Astrocyte of the spinal cord (primary cell): ENCODE data around the gene ECHDC3.
A peak's percentile ranks its signal among the peaks of the same experiment; 100 is the strongest.

Experiments
- DNase-seq: peaks from one replicate; pipeline ENCODE4 v3.0.0; 2011; ENCODE audit warnings: low read depth, low spot score
- H3K4me3 ChIP-seq: 2 replicates; pipeline ENCODE4 v1.5.1; 2011; ENCODE audit warnings: low read depth, mild to moderate bottlenecking, low read length, moderate library complexity
- in situ Hi-C: cut with HindIII; loops from 2 replicates; pipeline ENCODE4 v1.10.0; 2017; ENCODE audit warnings: low sequenced_read_pairs
- TF ChIP-seq, protein P1 (sequence below): IDR thresholded peaks from 2 replicates; pipeline ENCODE4 v1.5.1; 2012; ENCODE audit warnings: low read depth, mild to moderate bottlenecking, low read length, inconsistent platforms

Gene ECHDC3

DNA sequence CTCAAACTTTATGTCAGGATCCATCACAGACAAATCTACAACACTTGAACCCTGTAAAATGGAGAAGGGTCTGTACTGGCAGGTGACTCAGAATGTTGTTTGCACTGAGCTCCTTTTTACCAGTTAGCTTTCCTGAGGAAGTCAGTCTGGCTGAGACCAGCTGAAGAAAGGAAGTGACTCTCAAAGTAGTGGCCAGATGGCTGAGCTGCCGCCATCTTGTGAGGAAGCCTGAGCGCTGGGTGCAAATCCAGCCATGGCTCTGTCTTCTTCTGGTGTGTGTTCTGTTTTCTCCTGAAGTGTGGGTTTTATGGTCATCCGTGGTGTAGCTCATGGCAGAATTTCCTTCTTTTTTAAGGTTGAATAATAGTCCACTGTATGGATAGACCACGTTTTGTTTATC lies 25.5 kb upstream of the ECHDC3 start:
- no peak for DNase-seq
- H3K4me3 ChIP-seq = no peak overlapping the region
- TF ChIP-seq, protein P1, sequence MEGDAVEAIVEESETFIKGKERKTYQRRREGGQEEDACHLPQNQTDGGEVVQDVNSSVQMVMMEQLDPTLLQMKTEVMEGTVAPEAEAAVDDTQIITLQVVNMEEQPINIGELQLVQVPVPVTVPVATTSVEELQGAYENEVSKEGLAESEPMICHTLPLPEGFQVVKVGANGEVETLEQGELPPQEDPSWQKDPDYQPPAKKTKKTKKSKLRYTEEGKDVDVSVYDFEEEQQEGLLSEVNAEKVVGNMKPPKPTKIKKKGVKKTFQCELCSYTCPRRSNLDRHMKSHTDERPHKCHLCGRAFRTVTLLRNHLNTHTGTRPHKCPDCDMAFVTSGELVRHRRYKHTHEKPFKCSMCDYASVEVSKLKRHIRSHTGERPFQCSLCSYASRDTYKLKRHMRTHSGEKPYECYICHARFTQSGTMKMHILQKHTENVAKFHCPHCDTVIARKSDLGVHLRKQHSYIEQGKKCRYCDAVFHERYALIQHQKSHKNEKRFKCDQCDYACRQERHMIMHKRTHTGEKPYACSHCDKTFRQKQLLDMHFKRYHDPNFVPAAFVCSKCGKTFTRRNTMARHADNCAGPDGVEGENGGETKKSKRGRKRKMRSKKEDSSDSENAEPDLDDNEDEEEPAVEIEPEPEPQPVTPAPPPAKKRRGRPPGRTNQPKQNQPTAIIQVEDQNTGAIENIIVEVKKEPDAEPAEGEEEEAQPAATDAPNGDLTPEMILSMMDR = no peak
- in situ Hi-C loops = no loop called here

DNA sequence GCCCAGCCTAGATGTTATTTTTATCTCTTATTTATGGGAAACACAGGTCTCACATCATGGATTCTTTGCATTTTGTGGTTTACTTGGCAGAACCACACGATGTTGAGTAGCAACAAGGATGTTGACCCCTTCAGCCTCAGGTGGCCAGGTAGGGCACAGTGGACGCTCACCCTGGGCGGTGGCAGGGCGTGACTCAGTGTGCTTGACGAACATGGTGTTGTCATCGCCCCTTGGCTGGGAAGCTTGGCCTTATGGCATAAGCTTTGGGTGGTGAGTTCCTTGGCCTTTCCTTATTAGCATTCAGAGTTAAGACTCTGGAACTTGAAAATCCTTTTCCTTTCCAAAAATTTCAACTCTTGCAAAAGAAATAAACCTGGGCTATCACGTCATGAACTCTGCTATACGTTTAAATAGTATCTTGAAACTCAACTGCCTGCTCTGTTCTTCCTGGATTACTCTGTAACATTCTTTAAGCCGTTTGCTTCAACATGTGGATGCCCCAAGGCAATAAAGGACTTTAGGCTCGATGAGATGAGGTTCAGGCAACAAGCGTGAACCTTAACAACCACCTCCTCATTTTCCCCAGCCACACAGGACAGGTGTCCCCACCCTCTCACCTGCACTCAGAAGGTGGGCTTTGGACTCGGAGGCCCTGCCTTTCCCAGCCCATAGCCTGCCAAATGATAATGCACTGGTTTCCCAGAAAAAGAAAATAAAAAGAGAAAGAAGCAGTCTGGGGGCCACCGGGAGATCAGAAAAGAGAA lies 22.5 kb upstream of the ECHDC3 start:
- no peak for DNase-seq
- no peak overlapping the region for H3K4me3 ChIP-seq
- TF ChIP-seq, protein P1 = no peak
- in situ Hi-C loops = no loop called here

DNA sequence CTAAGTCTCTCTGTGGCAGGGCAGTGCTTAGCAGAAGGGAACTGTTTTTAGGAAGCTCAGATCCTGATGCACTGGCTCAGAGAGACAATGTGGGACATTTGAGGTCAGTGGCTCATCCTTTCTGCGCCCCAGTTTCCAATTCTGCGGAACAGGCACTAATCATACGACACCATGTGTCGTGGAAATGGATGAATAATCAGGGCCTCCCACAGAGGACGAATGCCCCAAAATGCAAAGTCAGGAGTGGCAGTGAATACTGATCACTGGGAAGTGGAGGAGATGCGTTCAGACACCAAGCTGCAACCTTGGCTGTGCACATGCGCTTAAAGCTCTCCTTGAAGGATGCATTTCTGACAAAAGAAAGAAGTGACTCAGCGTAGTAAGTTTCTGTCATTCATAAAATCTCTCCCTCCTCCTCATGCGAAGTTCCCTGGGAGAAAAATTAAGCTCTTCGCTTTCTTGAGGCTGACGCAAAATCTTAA lies 21.9 kb upstream of the ECHDC3 start:
- TF ChIP-seq, protein P1 = no peak
- no peak overlapping the region for H3K4me3 ChIP-seq
- DNase-seq = no peak
- in situ Hi-C loops = no loop called here

GRCh38 chr10:11721806-11722205 lies 20.4 kb upstream of the ECHDC3 start:
- in situ Hi-C loops = no loop called here
- H3K4me3 ChIP-seq = no peak overlapping the region
- no peak for DNase-seq
- TF ChIP-seq, protein P1 = no peak

- TF ChIP-seq, protein P1 = no peak
- DNase-seq = no peak
- in situ Hi-C loops = no loop called here
- no peak overlapping the region for H3K4me3 ChIP-seq
These were observed 18.8 kb upstream of the ECHDC3 start for GRCh38 chr10:11723359-11723758.

DNA sequence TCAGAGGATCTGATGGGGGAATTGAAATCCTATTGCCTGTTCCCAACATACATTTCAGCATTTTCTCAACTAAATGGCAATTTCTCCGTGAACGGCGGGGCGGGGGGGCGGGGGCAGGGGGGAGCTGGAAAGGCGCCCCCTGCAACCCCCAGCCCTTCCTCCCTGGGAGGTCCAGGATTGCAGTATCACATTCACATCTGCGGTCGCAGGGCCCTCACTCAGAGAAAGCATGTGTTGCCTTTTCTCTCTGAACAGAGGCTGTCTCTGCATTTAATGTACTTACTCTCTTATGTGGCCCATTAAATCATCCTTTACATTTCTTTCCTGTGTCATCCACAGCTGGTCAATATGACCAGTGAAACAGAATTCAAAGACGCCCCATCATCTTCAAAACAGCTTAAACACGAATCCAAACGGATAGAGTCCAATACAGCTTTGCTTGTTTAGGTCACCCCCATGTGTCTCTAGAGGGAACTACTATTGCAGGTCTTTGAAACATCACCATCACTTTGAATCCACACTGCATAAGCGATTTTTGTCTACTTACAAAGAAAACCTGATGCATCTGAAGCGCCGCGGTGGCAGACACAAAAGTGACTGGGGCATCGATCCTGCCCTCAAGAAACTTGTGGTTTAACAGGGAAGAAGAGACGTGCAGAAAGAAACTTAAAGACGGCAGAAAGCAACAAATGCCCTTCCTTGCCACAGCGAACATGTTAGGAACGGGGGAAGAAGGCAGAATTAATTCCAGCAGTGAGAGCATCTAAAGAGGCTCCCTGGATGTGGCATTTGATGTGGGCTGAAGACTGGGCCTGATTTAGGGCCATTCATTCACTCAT lies 17.0 kb upstream of the ECHDC3 start:
- H3K4me3 ChIP-seq = no peak overlapping the region
- TF ChIP-seq, protein P1 = peak; percentile 81
- DNase-seq = peak; percentile 63
- in situ Hi-C loops = no loop called here
